GM12873 (cell line): Measurements from ENCODE around the gene STX12.

Experiments
- CTCF ChIP-seq: IDR thresholded peaks from 2 replicates; pipeline ENCODE4 v1.5.1; 2012; ENCODE audit warnings: low read depth, mild to moderate bottlenecking, moderate library complexity, low read length, control low read depth; ENCODE audit not compliant: insufficient read depth; ENCODE audit errors: missing control alignments

The STX12 gene

GRCh38 chr1:27869719-27870085 lies 96.7 kb downstream of the STX12 start:
- no peak for TF ChIP-seq CTCF

- TF ChIP-seq CTCF, result no peak
Observed at GRCh38 chr1:27872059-27872801, 99.2 kb downstream of the STX12 start, which contains the start of gene THEMIS2. Gene THEMIS2 (plus strand): TSS chr1:27872544. CDS start chr1:27872572, 28 bp downstream.

- TF ChIP-seq CTCF, result no peak
Observed at GRCh38 chr1:27872802-27873551, 100.0 kb downstream of the STX12 start.

- no peak for TF ChIP-seq CTCF
Observed at GRCh38 chr1:27873671-27874384, 100.8 kb downstream of the STX12 start.
